GM12875 (cell line): ENCODE measurements around the gene WDPCP.
"Not testable (repeated sequence)": the region's sequence is repeated elsewhere in the genome, so short reads cannot be mapped to it uniquely, and the experiment has no call there.

Source experiments
- H3K4me3 ChIP-seq: one replicate; pipeline ENCODE4 v1.5.1; 2011; ENCODE audit warnings: low read depth, low read length, control low read depth
- TF ChIP-seq, protein P1 (sequence below): IDR thresholded peaks from 2 replicates; pipeline ENCODE4 v1.5.1; 2011; ENCODE audit warnings: low read depth, mild to moderate bottlenecking, control low read depth, inconsistent platforms, low read length, moderate library complexity, borderline replicate concordance; ENCODE audit not compliant: insufficient read depth

WDPCP gene

DNA sequence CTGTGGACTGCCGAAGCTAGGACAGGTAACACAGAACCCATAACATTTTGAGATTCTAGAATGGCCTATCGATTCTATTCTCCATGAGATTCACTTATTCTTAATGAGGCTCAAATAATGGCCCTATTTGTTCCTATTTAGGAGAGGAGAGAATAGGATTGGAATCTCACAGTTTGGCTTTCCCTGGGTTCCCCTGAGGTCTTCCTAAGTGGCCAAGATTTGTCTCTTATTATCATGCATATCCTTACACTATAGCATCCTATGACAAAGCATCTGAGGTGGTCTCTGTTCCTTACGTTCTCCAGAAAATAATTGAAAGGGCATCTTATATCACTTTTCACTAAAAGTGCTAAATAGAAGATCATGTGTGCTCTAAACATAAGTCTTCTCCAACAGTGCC lies 9.5 kb downstream of the WDPCP start:
- TF ChIP-seq, protein P1, sequence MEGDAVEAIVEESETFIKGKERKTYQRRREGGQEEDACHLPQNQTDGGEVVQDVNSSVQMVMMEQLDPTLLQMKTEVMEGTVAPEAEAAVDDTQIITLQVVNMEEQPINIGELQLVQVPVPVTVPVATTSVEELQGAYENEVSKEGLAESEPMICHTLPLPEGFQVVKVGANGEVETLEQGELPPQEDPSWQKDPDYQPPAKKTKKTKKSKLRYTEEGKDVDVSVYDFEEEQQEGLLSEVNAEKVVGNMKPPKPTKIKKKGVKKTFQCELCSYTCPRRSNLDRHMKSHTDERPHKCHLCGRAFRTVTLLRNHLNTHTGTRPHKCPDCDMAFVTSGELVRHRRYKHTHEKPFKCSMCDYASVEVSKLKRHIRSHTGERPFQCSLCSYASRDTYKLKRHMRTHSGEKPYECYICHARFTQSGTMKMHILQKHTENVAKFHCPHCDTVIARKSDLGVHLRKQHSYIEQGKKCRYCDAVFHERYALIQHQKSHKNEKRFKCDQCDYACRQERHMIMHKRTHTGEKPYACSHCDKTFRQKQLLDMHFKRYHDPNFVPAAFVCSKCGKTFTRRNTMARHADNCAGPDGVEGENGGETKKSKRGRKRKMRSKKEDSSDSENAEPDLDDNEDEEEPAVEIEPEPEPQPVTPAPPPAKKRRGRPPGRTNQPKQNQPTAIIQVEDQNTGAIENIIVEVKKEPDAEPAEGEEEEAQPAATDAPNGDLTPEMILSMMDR, result no peak
- H3K4me3 ChIP-seq, result no peak overlapping the region

DNA sequence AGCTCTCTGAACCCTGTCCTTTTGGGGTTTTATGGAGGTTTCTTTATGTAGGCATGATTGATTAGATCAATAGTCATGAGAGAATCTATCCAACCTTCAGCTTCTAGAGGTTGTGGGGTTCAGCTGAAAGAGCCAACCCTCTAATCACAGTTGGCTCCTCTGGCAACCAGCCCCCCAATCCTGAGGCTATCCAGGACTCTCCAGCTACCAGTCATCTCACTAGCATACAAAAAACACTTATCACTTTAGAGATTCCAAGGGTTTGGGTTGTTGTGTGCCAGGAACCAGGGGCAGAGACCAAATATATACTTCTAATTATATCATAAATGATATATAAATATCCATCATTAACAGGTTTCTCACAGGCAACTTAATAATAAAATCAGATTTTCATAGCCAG lies 11.7 kb downstream of the WDPCP start:
- no peak overlapping the region for H3K4me3 ChIP-seq
- TF ChIP-seq, protein P1, result no peak

DNA sequence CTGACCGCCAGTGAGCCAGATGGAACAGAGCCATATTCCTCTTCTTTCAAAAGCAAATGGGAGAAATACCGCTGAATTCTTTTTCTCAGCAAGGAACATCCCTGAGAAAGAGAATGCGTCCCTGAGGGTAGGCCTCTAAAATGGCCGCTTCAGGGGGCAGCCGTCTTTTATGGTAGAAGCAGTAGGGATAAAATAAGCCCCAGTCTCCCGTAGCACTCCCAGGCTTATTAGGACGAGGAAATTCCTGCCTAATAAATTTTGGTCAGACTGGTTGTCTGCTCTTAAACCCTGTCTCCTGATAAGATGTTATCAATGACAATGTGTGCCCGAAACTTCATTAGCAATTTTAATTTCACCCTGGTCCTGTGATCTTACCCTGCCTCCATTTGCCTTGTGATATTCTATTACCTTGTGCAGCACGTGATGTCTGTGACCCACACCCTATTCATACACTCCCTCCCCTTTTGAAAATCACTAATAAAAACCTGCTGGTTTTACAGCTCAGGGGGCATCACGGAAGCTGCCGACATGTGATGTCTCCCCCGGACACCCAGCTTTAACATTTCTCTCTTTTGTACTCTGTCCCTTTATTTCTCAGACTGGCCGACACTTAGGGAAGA lies 14.4 kb downstream of the WDPCP start:
- not testable (repeated sequence) for H3K4me3 ChIP-seq

DNA sequence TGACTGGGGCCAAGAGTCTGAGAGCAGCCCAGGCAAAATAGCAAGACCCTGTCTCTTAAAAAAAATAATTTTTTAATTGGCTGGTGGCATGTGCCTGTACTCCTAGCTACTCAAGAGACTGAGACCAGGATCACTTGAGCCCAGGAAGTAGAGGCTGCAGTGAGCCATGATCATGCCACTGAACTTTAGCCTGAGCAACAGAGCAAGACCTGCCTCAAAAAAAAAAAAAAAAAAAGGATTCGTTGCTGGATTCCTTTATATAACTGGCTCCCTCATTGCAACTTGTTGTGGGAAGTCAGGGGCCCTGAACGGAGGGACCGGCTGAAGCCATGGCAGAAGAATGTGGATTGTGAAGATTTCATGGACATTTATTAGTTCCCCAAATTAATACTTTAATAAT lies 15.3 kb downstream of the WDPCP start:
- H3K4me3 ChIP-seq, result not testable (repeated sequence)

DNA sequence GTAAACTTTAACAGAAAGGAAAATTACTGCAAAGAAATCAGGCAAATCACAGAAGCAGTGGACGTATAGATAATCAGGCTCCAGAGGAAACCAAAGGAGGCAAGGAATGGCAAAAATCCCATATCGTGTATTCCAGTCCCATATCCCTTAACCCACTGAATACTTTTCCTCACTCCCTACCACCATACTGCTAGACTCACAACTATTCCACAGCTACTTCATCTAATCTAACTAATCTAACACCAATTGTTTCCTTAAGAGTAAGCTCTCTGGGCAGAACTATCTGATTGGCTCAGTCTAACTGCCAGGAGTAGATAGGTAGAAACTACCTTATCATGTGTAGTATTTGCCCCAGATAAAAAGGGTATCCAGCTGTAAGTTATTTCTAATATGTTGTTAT lies 16.3 kb downstream of the WDPCP start:
- H3K4me3 ChIP-seq, result no peak overlapping the region
- TF ChIP-seq, protein P1, result no peak

DNA sequence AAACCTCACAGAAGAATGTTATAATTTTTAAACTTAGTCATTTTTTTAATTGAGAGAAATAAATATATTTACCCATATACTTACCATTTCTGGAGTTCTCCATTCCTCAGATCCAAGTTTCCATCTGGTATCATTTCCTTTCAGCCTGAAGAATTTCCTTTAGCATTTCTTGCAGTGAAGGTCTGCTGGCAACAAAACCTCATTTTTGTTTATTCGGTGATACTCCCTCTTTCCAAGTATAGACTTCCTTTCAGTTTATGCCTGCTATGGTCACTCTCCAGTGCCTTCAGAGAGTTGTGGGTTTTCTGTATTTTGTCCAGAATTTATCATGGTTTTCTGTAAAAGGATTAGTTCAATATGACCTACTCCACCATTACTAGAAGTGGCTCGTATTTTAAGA lies 17.0 kb downstream of the WDPCP start:
- H3K4me3 ChIP-seq, result no peak overlapping the region
- TF ChIP-seq, protein P1, result no peak

DNA sequence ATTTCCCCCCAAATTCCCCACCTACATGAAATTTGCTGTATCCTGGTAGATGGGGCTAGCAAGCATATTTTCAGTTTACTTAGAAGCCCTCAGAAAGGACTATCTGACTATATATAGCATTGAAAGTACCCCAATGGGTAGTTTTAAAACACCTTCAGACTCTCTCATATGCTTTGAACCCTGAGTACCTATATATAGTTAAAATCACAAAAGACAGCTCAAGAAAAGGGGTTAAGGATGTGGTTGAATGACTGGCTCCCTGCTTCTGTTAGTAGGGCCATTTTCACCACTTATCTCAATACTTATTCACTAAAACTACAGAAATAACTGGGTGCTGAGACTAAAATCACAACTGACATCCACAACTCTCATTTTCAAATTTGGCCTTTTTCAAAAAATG lies 18.5 kb downstream of the WDPCP start:
- no peak overlapping the region for H3K4me3 ChIP-seq
- TF ChIP-seq, protein P1, result no peak

DNA sequence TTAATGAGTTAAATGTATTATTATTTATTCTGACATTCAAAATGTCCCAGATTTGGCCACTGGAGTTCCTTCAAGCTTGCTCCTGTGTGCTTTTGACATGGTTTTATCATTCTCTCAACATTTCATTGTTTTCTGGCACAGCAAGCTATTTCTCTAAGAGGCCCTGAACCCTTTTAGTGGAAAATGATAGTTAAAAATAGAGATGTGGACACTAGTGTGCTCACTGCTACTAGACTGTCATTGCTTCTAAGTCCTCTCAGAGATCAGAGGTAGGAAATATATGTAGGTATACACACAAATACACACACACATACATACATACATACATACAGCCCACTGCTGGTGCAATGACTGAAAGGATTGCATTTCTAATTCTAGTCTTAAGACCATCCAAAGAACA lies 25.5 kb downstream of the WDPCP start:
- no peak overlapping the region for H3K4me3 ChIP-seq
- TF ChIP-seq, protein P1, result no peak

DNA sequence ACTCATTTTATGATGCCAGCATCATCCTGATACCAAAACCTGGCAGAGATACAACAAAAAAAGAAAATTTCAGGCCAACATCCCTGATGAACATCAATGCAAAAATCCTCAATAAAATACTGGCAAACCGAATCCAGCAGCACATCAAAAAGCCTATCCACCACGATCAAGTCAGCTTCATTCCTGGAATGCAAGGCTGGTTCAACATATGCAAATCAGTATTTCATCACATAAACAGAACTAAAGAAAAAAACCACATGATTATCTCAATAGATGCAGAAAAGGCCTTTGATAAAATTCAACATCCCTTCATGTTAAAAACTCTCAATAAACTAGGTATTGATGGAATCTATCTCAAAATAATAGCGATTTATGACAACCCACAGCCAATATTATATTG lies 29.4 kb downstream of the WDPCP start:
- H3K4me3 ChIP-seq, result not testable (repeated sequence)

DNA sequence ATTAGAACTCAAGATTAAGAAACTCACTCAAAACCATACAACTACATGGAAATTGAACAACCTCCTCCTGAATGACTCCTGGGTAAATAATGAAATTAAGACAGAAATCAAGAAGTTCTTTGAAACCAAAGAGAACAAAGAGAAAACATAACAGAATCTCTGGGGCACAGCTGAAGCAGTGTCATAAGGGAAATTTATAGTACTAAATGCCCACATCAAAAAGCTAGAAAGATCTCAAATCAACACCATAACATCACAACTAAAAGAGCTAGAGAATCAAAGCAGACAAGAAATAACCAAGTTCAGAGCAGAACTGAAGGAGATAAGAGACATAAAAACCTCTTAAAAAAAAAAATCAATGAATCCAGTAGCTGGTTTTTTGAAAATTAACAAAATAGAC lies 30.5 kb downstream of the WDPCP start:
- not testable (repeated sequence) for H3K4me3 ChIP-seq
